ENCODE data around the gene STEEP1. TPM values are rescaled to one million over a fixed set of nuclear protein-coding genes. Genes with fewer than 3 reads are reported as not detected.

STEEP1 gene
- total RNA-seq, 1 experiment from 2014 or later, result 30.4 TPM

DNA sequence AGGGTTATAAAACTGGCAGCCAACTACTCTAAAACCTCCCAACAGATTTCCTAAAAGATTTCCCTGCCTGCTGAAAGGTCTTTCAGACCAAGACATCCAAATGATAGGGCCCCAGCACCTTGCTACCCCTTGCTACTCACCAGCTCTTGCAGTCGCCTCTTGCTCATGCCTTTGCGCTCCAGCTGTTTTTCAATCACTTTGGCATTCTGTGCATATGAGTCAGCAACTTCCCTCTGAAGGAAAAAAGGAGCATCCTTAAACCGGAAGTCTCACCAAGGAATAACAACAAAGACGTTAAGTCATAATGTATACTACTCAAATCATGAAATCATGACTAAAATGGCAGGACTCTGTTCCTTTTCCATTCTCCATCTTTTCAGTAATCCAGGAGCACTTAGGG lies 24.0 kb downstream of the STEEP1 start:
- no peaks in the 10 kb centered on the region for H3K23me2 ChIP-seq (ENCODE audit: insufficient read length, low read depth, low read length, poor library complexity, severe bottlenecking)
- H3K27ac ChIP-seq (ENCODE audit: insufficient read length, low read depth, low read length), result peak overlapping the region; percentile 68
- no peak overlapping the region for H3K23ac ChIP-seq (ENCODE audit: insufficient read length, low read depth, low read length)
- no peaks in the 10 kb centered on the region for H3K27me3 ChIP-seq (ENCODE audit: insufficient read depth, low read length)
- no peak overlapping the region for H4K91ac ChIP-seq (ENCODE audit: insufficient read length, low read depth, low read length)
- H2AK5ac ChIP-seq (ENCODE audit: insufficient read length, low read length), result no peak overlapping the region
- Mint-ChIP-seq H3K36me3 (ENCODE audit: insufficient read depth in 1 of 3, low read depth in 3 of 3) (peaks cover 9 to 43% (median 12%) of the 10 kb centered on the region in 3 experiments; a peak in 5 of 7 replicates), H3K4me1 (peaks cover 0 to 8% of the 10 kb centered on the region in 2 experiments; a peak in 1 of 4 replicates), H3K9me3 (peaks cover 48 to 57% of the 10 kb centered on the region in 2 experiments), H3K27me3 (ENCODE audit: low read depth) (no peaks in the 10 kb centered on the region), H3K27ac (peak overlapping the region in 1 of 3 experiments; percentile 87; a peak in 2 of 7 replicates), H3K4me3 (no peak overlapping the region)
- no peak overlapping the region for H4K8ac ChIP-seq (replicated peaks; ENCODE audit: insufficient read length, low read depth, low read length)
- WGBS (ENCODE audit: extremely low coverage, insufficient read length, low lambda C conversion rate), result no CpG with 5 or more reads among the region's 4 CpGs
- H3K4ac ChIP-seq (ENCODE audit: low read depth, low read length), result no peak overlapping the region
- H2BK120ac ChIP-seq (ENCODE audit: low read depth, low read length, poor library complexity, severe bottlenecking), result no peak overlapping the region
- H3K56ac ChIP-seq (ENCODE audit: insufficient read length, low read depth, low read length), result no peak overlapping the region
- TF ChIP-seq, protein P1, sequence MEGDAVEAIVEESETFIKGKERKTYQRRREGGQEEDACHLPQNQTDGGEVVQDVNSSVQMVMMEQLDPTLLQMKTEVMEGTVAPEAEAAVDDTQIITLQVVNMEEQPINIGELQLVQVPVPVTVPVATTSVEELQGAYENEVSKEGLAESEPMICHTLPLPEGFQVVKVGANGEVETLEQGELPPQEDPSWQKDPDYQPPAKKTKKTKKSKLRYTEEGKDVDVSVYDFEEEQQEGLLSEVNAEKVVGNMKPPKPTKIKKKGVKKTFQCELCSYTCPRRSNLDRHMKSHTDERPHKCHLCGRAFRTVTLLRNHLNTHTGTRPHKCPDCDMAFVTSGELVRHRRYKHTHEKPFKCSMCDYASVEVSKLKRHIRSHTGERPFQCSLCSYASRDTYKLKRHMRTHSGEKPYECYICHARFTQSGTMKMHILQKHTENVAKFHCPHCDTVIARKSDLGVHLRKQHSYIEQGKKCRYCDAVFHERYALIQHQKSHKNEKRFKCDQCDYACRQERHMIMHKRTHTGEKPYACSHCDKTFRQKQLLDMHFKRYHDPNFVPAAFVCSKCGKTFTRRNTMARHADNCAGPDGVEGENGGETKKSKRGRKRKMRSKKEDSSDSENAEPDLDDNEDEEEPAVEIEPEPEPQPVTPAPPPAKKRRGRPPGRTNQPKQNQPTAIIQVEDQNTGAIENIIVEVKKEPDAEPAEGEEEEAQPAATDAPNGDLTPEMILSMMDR (conservative IDR thresholded peaks at IDR 0.05), result no peak
- H3K79me2 ChIP-seq (ENCODE audit: insufficient read depth, low read length), result no peaks in the 10 kb centered on the region
- H2BK5ac ChIP-seq (ENCODE audit: insufficient read length, low read length), result no peak overlapping the region
- H2BK12ac ChIP-seq (ENCODE audit: insufficient read length, low read depth, low read length), result no peak overlapping the region
- no peak overlapping the region for H2BK20ac ChIP-seq (ENCODE audit: low read depth, low read length, poor library complexity, severe bottlenecking)
- no peaks in the 10 kb centered on the region; the same call in 1 of the 2 replicates for H3K4me1 ChIP-seq (ENCODE audit: insufficient read depth, low read length)
- no peak overlapping the region for H2BK15ac ChIP-seq (ENCODE audit: low read depth, low read length)
- H3T11ph ChIP-seq (ENCODE audit: low read length), result no peak overlapping the region
- H4K20me1 ChIP-seq (ENCODE audit: control insufficient read depth, insufficient read depth, insufficient read length), result no peaks in the 10 kb centered on the region
- no peak overlapping the region for H3K9ac ChIP-seq (ENCODE audit: extremely low read depth, insufficient read length, low read length)
- no peak overlapping the region for H2AFZ ChIP-seq (ENCODE audit: low read length)
- no peak overlapping the region for H3K4me2 ChIP-seq (ENCODE audit: insufficient read depth, insufficient read length, low read length)
- peaks cover 25% of the 10 kb centered on the region for H3K9me3 ChIP-seq (ENCODE audit: control insufficient read depth, low read depth, low read length)
- DNase-seq, result peak; percentile 54
- H3K18ac ChIP-seq (ENCODE audit: insufficient read length, low read depth, low read length), result no peak overlapping the region
- H3K14ac ChIP-seq (ENCODE audit: insufficient read depth, low read length), result no peak overlapping the region
- no peaks in the 10 kb centered on the region for H3K79me1 ChIP-seq (ENCODE audit: insufficient read depth, low read depth, low read length, poor library complexity, severe bottlenecking)
- H4K5ac ChIP-seq (ENCODE audit: insufficient read length, low read depth, low read length), result no peak overlapping the region

Data from H9 (cell line).